Mammary epithelial cell (primary cell): ENCODE results near the gene GRIFIN.

Experiments
- EZH2 ChIP-seq: IDR thresholded peaks from 2 replicates; pipeline ENCODE4 v1.6.1; 2012; ENCODE audit warnings: low read length, inconsistent platforms, borderline replicate concordance
- TF ChIP-seq, protein P1 (sequence below), 2 donors: IDR thresholded peaks in 1 of 2; conservative IDR thresholded peaks in 1 of 2; 2 replicates each; pipeline ENCODE4 v1.5.1; 2011 to 2012; ENCODE audit warnings: inconsistent platforms in 2 of 2, low read length in 2 of 2, mild to moderate bottlenecking in 2 of 2, control low read depth in 1 of 2, low read depth in 1 of 2; ENCODE audit not compliant: insufficient read depth in 1 of 2; ENCODE audit errors: extremely low read depth in 1 of 2

DNA sequence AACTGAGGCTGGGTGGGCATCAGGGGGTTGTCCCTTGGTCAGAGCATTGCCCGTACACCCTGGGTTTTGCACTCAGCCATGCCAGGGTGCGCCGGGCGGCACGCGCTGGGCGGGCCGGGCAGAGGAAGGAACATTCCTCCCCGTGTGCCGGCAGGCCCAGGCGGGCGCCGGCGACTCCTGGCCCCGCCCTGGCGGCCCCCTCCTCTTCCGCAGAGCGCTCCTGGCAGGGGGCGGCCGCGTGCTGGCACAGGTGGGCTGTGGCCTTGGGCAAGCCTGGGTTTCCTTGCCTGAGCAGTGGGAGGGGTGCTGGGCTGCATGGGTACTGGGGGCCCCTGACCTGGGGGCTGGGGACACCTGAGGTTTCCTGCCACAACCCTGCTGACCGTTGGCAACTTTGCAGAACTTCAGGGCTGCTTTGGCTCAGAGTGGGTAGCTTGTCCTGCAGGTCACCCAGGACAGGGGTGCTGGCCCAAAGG, 47.3 kb upstream of the GRIFIN start:
- TF ChIP-seq, protein P1, sequence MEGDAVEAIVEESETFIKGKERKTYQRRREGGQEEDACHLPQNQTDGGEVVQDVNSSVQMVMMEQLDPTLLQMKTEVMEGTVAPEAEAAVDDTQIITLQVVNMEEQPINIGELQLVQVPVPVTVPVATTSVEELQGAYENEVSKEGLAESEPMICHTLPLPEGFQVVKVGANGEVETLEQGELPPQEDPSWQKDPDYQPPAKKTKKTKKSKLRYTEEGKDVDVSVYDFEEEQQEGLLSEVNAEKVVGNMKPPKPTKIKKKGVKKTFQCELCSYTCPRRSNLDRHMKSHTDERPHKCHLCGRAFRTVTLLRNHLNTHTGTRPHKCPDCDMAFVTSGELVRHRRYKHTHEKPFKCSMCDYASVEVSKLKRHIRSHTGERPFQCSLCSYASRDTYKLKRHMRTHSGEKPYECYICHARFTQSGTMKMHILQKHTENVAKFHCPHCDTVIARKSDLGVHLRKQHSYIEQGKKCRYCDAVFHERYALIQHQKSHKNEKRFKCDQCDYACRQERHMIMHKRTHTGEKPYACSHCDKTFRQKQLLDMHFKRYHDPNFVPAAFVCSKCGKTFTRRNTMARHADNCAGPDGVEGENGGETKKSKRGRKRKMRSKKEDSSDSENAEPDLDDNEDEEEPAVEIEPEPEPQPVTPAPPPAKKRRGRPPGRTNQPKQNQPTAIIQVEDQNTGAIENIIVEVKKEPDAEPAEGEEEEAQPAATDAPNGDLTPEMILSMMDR (conservative IDR thresholded peaks at IDR 0.05 in 1 of 2, IDR thresholded peaks at IDR 0.05 in 1 of 2; ENCODE audit: extremely low read depth in 1 of 2, insufficient read depth in 1 of 2, low read depth in 1 of 2, low read length in 2 of 2): no peak
- no peak for TF ChIP-seq EZH2
